ENCODE measurements around the gene NCOA5.

Gene NCOA5

GRCh38 chr20:46089417-46090388 is at the start of gene NCOA5:
Gene NCOA5, minus strand, starts transcription at chr20:46089962. Its CDS starts 10,538 bp downstream, at chr20:46079424.
- DNase-seq = peak; percentile 75

GRCh38 chr20:46139266-46139889 is 49.6 kb upstream of the NCOA5 start:
- peak; percentile 63 for DNase-seq

GRCh38 chr20:46137816-46138215 is 48.1 kb upstream of the NCOA5 start:
- DNase-seq = peak; percentile 28

GRCh38 chr20:46135856-46136633 is 46.3 kb upstream of the NCOA5 start:
- DNase-seq = no peak

GRCh38 chr20:46134716-46135115 is 45.0 kb upstream of the NCOA5 start:
- DNase-seq = no peak

GRCh38 chr20:46133886-46134654 is 44.3 kb upstream of the NCOA5 start:
- DNase-seq = no peak

- peak; percentile 33 for DNase-seq
Observed at GRCh38 chr20:46132705-46133120, 43.0 kb upstream of the NCOA5 start.

- DNase-seq = no peak
Observed at GRCh38 chr20:46131396-46131795, 41.6 kb upstream of the NCOA5 start.

GRCh38 chr20:46130534-46130933 is 40.8 kb upstream of the NCOA5 start:
- peak; percentile 81 for DNase-seq

- DNase-seq = peak; percentile 42
Observed at GRCh38 chr20:46129955-46130481, 40.3 kb upstream of the NCOA5 start.

- DNase-seq = no peak
Observed at GRCh38 chr20:46128310-46129151, 38.8 kb upstream of the NCOA5 start.

- no peak for DNase-seq
Observed at GRCh38 chr20:46127396-46128010, 37.7 kb upstream of the NCOA5 start.

GRCh38 chr20:46126440-46127056 is 36.8 kb upstream of the NCOA5 start:
- no peak for DNase-seq

- no peak for DNase-seq
Observed at GRCh38 chr20:46123482-46124245, 33.9 kb upstream of the NCOA5 start.

- no peak for DNase-seq
Observed at GRCh38 chr20:46122516-46123481, 33.0 kb upstream of the NCOA5 start.

- DNase-seq = no peak
Observed at GRCh38 chr20:46122071-46122470, 32.3 kb upstream of the NCOA5 start.

- no peak for DNase-seq
Observed at GRCh38 chr20:46121184-46121930, 31.6 kb upstream of the NCOA5 start.
